GM06990 (cell line): Measurements from ENCODE around the gene EML6.

Source experiments
- DNase-seq: peaks from one replicate; pipeline ENCODE4 v3.0.0-alpha.2; 2011; ENCODE audit not compliant: insufficient read length; ENCODE audit errors: extremely low read depth
- H3K27me3 ChIP-seq: replicated peaks from 2 replicates; pipeline ENCODE4 v1.6.0; 2011; ENCODE audit warnings: low read length; ENCODE audit not compliant: control insufficient read depth, insufficient read depth
- H3K36me3 ChIP-seq: 2 replicates; pipeline ENCODE4 v1.5.1; 2011; ENCODE audit warnings: low read length; ENCODE audit not compliant: control insufficient read depth, insufficient read depth
- H3K4me3 ChIP-seq: replicated peaks from 2 replicates; pipeline ENCODE4 v1.5.1; 2011; ENCODE audit warnings: low read depth, mild to moderate bottlenecking, control low read depth, low read length
- CTCF ChIP-seq: IDR thresholded peaks from 2 replicates; pipeline ENCODE4 v1.5.1; 2011; ENCODE audit warnings: low read length, control low read depth, mild to moderate bottlenecking, inconsistent platforms; ENCODE audit not compliant: insufficient read depth, poor library complexity, severe bottlenecking

EML6 gene

DNA sequence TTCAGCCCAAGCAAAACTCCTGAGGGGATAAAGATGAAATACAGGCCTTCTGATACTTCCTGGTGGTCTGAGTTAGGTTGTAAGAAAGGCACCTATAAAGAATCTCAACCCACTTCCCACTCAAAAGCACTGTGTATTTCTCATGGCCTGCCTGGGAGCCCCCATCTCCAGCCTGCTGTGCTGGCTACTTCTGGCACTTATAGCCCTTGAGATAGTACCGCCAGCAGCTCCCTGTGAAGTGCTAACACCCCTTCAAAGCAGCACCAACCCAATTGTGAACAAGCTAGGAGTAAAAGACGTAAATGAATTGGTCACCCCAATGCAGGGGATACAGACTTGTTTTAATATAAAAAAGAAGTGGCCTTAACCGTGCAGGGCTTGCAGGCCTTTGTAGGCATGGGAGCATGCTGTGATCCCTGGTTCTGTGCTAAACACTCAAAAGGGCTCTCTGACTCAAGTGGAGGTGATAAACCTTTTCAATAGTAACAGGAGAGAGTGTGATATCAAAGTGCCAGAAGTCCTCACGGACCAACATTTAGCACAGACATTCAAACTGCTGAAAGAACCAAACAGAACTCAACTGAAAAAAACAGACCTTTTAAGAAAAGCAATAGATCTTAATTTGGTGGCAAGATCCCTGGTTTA, 246.0 kb downstream of the EML6 start:
- DNase-seq: no peak
- no peaks in the 10 kb centered on the region for H3K27me3 ChIP-seq
- no peak for TF ChIP-seq CTCF
- no peaks in the 10 kb centered on the region; the same call in none of the 2 replicates for H3K36me3 ChIP-seq
- H3K4me3 ChIP-seq: no peak overlapping the region

GRCh38 chr2:54969940-54970338, 246.5 kb downstream of the EML6 start:
- H3K27me3 ChIP-seq: no peaks in the 10 kb centered on the region
- H3K4me3 ChIP-seq: no peak overlapping the region
- DNase-seq: no peak
- H3K36me3 ChIP-seq: no peaks in the 10 kb centered on the region; the same call in none of the 2 replicates
- no peak for TF ChIP-seq CTCF

DNA sequence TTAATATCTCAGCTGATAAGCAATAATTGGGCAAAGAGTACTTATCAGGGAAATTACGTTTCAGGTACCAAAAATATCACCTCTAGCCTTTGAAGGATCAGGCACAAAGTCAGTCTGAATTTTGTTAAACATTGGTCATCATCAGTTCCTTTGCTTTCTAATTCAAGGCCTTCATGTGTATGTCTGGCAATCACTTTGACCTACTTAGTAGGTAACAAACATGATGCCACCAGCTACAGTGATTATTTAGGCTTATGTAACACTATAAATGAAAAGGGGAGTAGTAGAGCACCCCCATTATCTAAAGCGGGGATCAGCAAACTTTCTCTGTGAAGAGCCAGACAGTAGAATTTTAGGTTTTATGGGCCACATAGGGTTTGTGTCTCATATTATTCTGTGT, 251.7 kb downstream of the EML6 start:
- Histone ChIP-seq H3K4me3 (no peak overlapping the region), H3K27me3 (no peaks in the 10 kb centered on the region), H3K36me3 (no peaks in the 10 kb centered on the region; the same call in 1 of the 2 replicates)
- DNase-seq: no peak
- no peak for TF ChIP-seq CTCF

DNA sequence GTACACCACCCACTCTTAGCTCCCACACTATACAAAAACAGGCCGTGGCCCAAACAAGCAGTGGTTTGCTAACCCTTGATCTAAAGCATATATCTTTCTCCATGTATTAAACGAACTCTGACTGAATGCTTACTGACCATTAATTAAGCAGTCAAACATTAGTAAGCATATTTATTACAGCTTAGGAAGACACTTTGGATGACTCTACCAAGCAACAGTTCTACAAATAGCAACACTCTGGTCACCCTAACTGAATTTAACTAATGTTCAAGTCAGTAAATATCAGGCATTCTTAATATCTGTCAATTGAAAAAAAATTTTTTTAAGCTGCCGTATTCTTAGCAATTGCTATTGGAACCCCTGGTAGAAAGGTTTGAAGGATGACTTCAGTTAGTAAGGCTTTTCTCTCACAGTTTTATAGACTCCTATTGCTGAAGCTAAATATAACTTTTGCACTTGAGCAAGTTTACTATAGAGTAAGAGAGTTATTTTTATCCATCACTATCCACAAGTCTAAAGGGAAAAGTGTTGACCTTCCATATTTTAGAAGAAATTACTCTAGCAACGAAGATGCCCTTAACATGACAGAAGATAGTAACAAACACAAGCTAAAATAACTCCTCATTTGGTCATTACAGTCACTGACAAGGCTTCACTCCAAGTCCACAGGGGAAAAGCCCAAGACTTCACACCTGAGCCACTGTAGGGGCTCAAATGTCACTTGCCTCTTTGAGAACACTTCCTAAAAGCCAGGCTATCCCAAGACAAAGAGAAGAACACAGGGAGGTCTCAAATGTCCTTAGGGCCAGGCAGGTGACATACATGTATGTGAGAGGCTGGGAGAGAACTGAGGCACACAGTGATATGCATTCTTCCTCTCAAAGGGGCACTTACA, 252.4 kb downstream of the EML6 start:
- no peaks in the 10 kb centered on the region; the same call in 1 of the 2 replicates for H3K36me3 ChIP-seq
- H3K4me3 ChIP-seq: no peak overlapping the region
- no peak for TF ChIP-seq CTCF
- no peaks in the 10 kb centered on the region for H3K27me3 ChIP-seq
- no peak for DNase-seq

- no peak for TF ChIP-seq CTCF
- DNase-seq: peak; percentile 76
- H3K4me3 ChIP-seq: peak overlapping the region; percentile 16; the same call in 1 of the 2 replicates
- H3K36me3 ChIP-seq: no peaks in the 10 kb centered on the region; the same call in 1 of the 2 replicates
- H3K27me3 ChIP-seq: no peaks in the 10 kb centered on the region
These were observed 253.7 kb downstream of the EML6 start for GRCh38 chr2:54977149-54977548.
